GM23338 (cell line): ENCODE results near the gene B3GALNT2. TPM values are rescaled to one million over a fixed set of nuclear protein-coding genes. Genes with fewer than 3 reads are reported as not detected.

Experiments used
- ATAC-seq: fragments of 200-7000 bp; cut with Tn5 transposase; 3 replicates; pipeline ENCODE4 v1.9.1; 2020
- DNase-seq: peaks from one replicate; pipeline ENCODE4 v3.0.0-alpha.2; 2015; ENCODE audit warnings: low spot score
- H2AFZ ChIP-seq: fragments of 200-600 bp; sonication (generic); 2 replicates; pipeline ENCODE4 v1.8.0; 2016; ENCODE audit warnings: antibody characterized with exemption, mild to moderate bottlenecking, moderate library complexity
- H3F3A ChIP-seq: fragments of 200-600 bp; sonication (generic); replicated peaks from 2 replicates; pipeline ENCODE4 v1.8.0; 2017; ENCODE audit warnings: antibody characterized with exemption, mixed run types, low read depth
- H3K27ac ChIP-seq: fragments of 200-600 bp; sonication (generic); 2 replicates; pipeline ENCODE4 v1.6.1; 2016; ENCODE audit warnings: low read depth
- H3K27me3 ChIP-seq: fragments of 200-600 bp; sonication (generic); 2 replicates; pipeline ENCODE4 v1.8.0; 2016; ENCODE audit warnings: mild to moderate bottlenecking, mixed run types, moderate library complexity; ENCODE audit not compliant: insufficient read depth
- H3K36me3 ChIP-seq: fragments of 200-600 bp; sonication (generic); 2 replicates; pipeline ENCODE4 v1.8.0; 2016; ENCODE audit warnings: mild to moderate bottlenecking; ENCODE audit not compliant: insufficient read depth
- H3K4me1 ChIP-seq: fragments of 200-600 bp; sonication (generic); 2 replicates; pipeline ENCODE4 v1.8.0; 2016; ENCODE audit warnings: mild to moderate bottlenecking, moderate library complexity; ENCODE audit not compliant: insufficient read depth
- H3K4me2 ChIP-seq: fragments of 200-600 bp; sonication (generic); 2 replicates; pipeline ENCODE4 v1.7.1; 2017; ENCODE audit warnings: mixed run types
- H3K4me3 ChIP-seq: fragments of 200-600 bp; sonication (generic); 2 replicates; pipeline ENCODE4 v1.6.1; 2016; ENCODE audit warnings: mixed run types
- H3K79me2 ChIP-seq: fragments of 200-600 bp; sonication (generic); replicated peaks from 2 replicates; pipeline ENCODE4 v1.8.0; 2017; ENCODE audit warnings: mild to moderate bottlenecking; ENCODE audit not compliant: insufficient read depth
- H3K9me2 ChIP-seq: fragments of 200-600 bp; sonication (generic); 2 replicates; pipeline ENCODE4 v1.8.0; 2017; ENCODE audit not compliant: insufficient read depth
- H4K20me1 ChIP-seq: fragments of 200-600 bp; sonication (generic); replicated peaks from 2 replicates; pipeline ENCODE4 v1.8.0; 2017; ENCODE audit warnings: mild to moderate bottlenecking; ENCODE audit not compliant: insufficient read depth
- H3K27ac Mint-ChIP-seq: 2 replicates; pipeline ENCODE4 v1.8.0; 2020; ENCODE audit warnings: inconsistent platforms, mild to moderate bottlenecking, moderate library complexity, mixed read lengths
- H3K27me3 Mint-ChIP-seq: 3 replicates; pipeline ENCODE4 v1.8.0; 2022; ENCODE audit warnings: low read depth, mild to moderate bottlenecking, moderate library complexity, mixed read lengths, inconsistent platforms; ENCODE audit not compliant: insufficient read depth, poor library complexity
- H3K36me3 Mint-ChIP-seq: 3 replicates; pipeline ENCODE4 v1.8.0; 2021; ENCODE audit warnings: low read depth, mild to moderate bottlenecking, inconsistent platforms, moderate library complexity, mixed read lengths
- H3K4me1 Mint-ChIP-seq: 3 replicates; pipeline ENCODE4 v1.8.0; 2020; ENCODE audit warnings: mild to moderate bottlenecking, inconsistent platforms, mixed read lengths
- H3K4me3 Mint-ChIP-seq: 3 replicates; pipeline ENCODE4 v1.8.0; 2021; ENCODE audit warnings: moderate library complexity, mild to moderate bottlenecking, inconsistent platforms, mixed read lengths
- H3K9me3 Mint-ChIP-seq: 3 replicates; pipeline ENCODE4 v1.8.0; 2020; ENCODE audit warnings: moderate library complexity, mild to moderate bottlenecking, inconsistent platforms, mixed read lengths
- CREB1 ChIP-seq: fragments of 250-450 bp; sonication (Bioruptor Pico); IDR thresholded peaks from 2 replicates; pipeline ENCODE4 v1.5.0; 2020; ENCODE audit warnings: low read depth, mild to moderate bottlenecking, moderate library complexity
- JUNB ChIP-seq: IDR thresholded peaks from one replicate; pipeline ENCODE4 v1.6.1; 2016; ENCODE audit warnings: antibody characterized with exemption; ENCODE audit not compliant: unreplicated experiment
- NANOG ChIP-seq: IDR thresholded peaks from 2 replicates; pipeline ENCODE4 v1.6.1; 2016; ENCODE audit warnings: antibody characterized with exemption, borderline replicate concordance
- POLR2AphosphoS5 ChIP-seq: IDR thresholded peaks from 2 replicates; pipeline ENCODE4 v1.6.1; 2016; ENCODE audit warnings: antibody characterized with exemption, low read depth
- STAT1 ChIP-seq: IDR thresholded peaks from one replicate; pipeline ENCODE4 v1.6.1; 2016; ENCODE audit warnings: antibody characterized with exemption; ENCODE audit not compliant: unreplicated experiment
- ZNF114 ChIP-seq: fragments of 250-450 bp; sonication (Bioruptor Pico); IDR thresholded peaks from 2 replicates; pipeline ENCODE4 v1.5.0; 2020; ENCODE audit warnings: mild to moderate bottlenecking, moderate library complexity
- ZNF331 ChIP-seq: fragments of 250-450 bp; sonication (Bioruptor Pico); IDR thresholded peaks from 2 replicates; pipeline ENCODE4 v1.5.0; 2020; ENCODE audit warnings: low read depth, mild to moderate bottlenecking, moderate library complexity
- polyA plus RNA-seq: library from polyadenylated mRNA; unstranded; fragments of >200 nt; fragmentation: Nextera tagmentation; extraction: Ambion mirVana; gene quantifications from 2 replicates; pipeline ENCODE4 v1.2.1, GENCODE V29; 2016
- total RNA-seq: library from RNA; depleted of rRNA; stranded (reverse); fragments of >200 nt; shearing (Covaris generic); gene quantifications from 2 replicates; pipeline ENCODE4 v1.2.3, GENCODE V29; 2014
- TF ChIP-seq, protein P1 (sequence below): IDR thresholded peaks from 2 replicates; pipeline ENCODE4 v1.6.1; 2016; ENCODE audit warnings: antibody characterized with exemption
- TF ChIP-seq, protein P2 (sequence below), 2 experiments: fragments of 200-600 bp in 1 of 2; sonication (generic) in 1 of 2; conservative IDR thresholded peaks; 2 replicates each; pipeline versions ENCODE4 v1.5.1 to v1.6.1; 2016 to 2017; ENCODE audit warnings: antibody characterized with exemption in 2 of 2, low read depth in 2 of 2, mild to moderate bottlenecking in 2 of 2, moderate library complexity in 1 of 2
- TF ChIP-seq, protein P3 (sequence below): IDR thresholded peaks from one replicate; pipeline ENCODE4 v1.6.1; 2018; ENCODE audit warnings: antibody characterized with exemption; ENCODE audit not compliant: unreplicated experiment
- TF ChIP-seq, protein P4 (sequence below): fragments of 250-450 bp; sonication (Bioruptor Pico); IDR thresholded peaks from 2 replicates; pipeline ENCODE4 v1.5.0; 2020; ENCODE audit warnings: mild to moderate bottlenecking, moderate library complexity

The B3GALNT2 gene
- total and polyA plus RNA-seq, 2 experiments from 2014 or later: 14.4 to 48.8 TPM

DNA sequence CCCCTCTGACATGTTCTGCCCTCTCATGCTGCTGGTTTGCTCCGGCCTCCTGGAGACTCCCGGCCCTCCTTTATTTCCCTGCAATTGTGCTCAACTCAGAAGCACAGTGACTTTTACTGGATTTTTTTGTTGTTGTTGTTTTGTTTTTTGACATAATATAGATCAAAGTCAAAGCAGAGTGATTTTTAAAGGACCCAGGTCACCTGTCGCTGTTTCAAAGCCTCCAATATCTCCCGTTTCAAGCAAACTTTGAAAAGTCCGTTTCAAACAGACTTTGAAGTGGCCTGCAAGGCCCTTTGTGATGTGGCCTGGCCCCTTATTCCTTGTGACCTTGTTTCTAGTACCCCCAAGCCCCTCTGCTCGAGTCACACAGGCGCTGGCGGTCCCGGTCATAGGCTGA is 78.9 kb downstream of the B3GALNT2 start:
- ATAC-seq (no peak), DNase-seq (no peak)
- no peaks in the 10 kb centered on the region for H3F3A ChIP-seq
- no peak overlapping the region for H3K4me2 ChIP-seq
- no peaks in the 10 kb centered on the region for H3K36me3 ChIP-seq
- H3K9me3 Mint-ChIP-seq: no peaks in the 10 kb centered on the region
- H3K9me2 ChIP-seq: no peaks in the 10 kb centered on the region
- no peak overlapping the region for H3K4me3 Mint-ChIP-seq
- peaks cover 5% of the 10 kb centered on the region; the same call in 1 of the 2 replicates for H3K4me1 ChIP-seq
- H3K79me2 ChIP-seq: peaks cover 23% of the 10 kb centered on the region
- TF ChIP-seq CREB1 (CRISPR knock-in tag) (no peak), STAT1 (no peak), ZNF114 (CRISPR knock-in tag) (no peak), JUNB (no peak), ZNF331 (CRISPR knock-in tag) (no peak), POLR2AphosphoS5 (no peak), NANOG (no peak)
- TF ChIP-seq, protein P1, sequence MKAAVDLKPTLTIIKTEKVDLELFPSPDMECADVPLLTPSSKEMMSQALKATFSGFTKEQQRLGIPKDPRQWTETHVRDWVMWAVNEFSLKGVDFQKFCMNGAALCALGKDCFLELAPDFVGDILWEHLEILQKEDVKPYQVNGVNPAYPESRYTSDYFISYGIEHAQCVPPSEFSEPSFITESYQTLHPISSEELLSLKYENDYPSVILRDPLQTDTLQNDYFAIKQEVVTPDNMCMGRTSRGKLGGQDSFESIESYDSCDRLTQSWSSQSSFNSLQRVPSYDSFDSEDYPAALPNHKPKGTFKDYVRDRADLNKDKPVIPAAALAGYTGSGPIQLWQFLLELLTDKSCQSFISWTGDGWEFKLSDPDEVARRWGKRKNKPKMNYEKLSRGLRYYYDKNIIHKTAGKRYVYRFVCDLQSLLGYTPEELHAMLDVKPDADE: no peak
- TF ChIP-seq, protein P2, sequence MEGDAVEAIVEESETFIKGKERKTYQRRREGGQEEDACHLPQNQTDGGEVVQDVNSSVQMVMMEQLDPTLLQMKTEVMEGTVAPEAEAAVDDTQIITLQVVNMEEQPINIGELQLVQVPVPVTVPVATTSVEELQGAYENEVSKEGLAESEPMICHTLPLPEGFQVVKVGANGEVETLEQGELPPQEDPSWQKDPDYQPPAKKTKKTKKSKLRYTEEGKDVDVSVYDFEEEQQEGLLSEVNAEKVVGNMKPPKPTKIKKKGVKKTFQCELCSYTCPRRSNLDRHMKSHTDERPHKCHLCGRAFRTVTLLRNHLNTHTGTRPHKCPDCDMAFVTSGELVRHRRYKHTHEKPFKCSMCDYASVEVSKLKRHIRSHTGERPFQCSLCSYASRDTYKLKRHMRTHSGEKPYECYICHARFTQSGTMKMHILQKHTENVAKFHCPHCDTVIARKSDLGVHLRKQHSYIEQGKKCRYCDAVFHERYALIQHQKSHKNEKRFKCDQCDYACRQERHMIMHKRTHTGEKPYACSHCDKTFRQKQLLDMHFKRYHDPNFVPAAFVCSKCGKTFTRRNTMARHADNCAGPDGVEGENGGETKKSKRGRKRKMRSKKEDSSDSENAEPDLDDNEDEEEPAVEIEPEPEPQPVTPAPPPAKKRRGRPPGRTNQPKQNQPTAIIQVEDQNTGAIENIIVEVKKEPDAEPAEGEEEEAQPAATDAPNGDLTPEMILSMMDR (conservative IDR thresholded peaks at IDR 0.05; ENCODE audit: low read depth in 2 of 2): no peak
- TF ChIP-seq, protein P3, sequence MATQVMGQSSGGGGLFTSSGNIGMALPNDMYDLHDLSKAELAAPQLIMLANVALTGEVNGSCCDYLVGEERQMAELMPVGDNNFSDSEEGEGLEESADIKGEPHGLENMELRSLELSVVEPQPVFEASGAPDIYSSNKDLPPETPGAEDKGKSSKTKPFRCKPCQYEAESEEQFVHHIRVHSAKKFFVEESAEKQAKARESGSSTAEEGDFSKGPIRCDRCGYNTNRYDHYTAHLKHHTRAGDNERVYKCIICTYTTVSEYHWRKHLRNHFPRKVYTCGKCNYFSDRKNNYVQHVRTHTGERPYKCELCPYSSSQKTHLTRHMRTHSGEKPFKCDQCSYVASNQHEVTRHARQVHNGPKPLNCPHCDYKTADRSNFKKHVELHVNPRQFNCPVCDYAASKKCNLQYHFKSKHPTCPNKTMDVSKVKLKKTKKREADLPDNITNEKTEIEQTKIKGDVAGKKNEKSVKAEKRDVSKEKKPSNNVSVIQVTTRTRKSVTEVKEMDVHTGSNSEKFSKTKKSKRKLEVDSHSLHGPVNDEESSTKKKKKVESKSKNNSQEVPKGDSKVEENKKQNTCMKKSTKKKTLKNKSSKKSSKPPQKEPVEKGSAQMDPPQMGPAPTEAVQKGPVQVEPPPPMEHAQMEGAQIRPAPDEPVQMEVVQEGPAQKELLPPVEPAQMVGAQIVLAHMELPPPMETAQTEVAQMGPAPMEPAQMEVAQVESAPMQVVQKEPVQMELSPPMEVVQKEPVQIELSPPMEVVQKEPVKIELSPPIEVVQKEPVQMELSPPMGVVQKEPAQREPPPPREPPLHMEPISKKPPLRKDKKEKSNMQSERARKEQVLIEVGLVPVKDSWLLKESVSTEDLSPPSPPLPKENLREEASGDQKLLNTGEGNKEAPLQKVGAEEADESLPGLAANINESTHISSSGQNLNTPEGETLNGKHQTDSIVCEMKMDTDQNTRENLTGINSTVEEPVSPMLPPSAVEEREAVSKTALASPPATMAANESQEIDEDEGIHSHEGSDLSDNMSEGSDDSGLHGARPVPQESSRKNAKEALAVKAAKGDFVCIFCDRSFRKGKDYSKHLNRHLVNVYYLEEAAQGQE: no peak
- TF ChIP-seq, protein P4, sequence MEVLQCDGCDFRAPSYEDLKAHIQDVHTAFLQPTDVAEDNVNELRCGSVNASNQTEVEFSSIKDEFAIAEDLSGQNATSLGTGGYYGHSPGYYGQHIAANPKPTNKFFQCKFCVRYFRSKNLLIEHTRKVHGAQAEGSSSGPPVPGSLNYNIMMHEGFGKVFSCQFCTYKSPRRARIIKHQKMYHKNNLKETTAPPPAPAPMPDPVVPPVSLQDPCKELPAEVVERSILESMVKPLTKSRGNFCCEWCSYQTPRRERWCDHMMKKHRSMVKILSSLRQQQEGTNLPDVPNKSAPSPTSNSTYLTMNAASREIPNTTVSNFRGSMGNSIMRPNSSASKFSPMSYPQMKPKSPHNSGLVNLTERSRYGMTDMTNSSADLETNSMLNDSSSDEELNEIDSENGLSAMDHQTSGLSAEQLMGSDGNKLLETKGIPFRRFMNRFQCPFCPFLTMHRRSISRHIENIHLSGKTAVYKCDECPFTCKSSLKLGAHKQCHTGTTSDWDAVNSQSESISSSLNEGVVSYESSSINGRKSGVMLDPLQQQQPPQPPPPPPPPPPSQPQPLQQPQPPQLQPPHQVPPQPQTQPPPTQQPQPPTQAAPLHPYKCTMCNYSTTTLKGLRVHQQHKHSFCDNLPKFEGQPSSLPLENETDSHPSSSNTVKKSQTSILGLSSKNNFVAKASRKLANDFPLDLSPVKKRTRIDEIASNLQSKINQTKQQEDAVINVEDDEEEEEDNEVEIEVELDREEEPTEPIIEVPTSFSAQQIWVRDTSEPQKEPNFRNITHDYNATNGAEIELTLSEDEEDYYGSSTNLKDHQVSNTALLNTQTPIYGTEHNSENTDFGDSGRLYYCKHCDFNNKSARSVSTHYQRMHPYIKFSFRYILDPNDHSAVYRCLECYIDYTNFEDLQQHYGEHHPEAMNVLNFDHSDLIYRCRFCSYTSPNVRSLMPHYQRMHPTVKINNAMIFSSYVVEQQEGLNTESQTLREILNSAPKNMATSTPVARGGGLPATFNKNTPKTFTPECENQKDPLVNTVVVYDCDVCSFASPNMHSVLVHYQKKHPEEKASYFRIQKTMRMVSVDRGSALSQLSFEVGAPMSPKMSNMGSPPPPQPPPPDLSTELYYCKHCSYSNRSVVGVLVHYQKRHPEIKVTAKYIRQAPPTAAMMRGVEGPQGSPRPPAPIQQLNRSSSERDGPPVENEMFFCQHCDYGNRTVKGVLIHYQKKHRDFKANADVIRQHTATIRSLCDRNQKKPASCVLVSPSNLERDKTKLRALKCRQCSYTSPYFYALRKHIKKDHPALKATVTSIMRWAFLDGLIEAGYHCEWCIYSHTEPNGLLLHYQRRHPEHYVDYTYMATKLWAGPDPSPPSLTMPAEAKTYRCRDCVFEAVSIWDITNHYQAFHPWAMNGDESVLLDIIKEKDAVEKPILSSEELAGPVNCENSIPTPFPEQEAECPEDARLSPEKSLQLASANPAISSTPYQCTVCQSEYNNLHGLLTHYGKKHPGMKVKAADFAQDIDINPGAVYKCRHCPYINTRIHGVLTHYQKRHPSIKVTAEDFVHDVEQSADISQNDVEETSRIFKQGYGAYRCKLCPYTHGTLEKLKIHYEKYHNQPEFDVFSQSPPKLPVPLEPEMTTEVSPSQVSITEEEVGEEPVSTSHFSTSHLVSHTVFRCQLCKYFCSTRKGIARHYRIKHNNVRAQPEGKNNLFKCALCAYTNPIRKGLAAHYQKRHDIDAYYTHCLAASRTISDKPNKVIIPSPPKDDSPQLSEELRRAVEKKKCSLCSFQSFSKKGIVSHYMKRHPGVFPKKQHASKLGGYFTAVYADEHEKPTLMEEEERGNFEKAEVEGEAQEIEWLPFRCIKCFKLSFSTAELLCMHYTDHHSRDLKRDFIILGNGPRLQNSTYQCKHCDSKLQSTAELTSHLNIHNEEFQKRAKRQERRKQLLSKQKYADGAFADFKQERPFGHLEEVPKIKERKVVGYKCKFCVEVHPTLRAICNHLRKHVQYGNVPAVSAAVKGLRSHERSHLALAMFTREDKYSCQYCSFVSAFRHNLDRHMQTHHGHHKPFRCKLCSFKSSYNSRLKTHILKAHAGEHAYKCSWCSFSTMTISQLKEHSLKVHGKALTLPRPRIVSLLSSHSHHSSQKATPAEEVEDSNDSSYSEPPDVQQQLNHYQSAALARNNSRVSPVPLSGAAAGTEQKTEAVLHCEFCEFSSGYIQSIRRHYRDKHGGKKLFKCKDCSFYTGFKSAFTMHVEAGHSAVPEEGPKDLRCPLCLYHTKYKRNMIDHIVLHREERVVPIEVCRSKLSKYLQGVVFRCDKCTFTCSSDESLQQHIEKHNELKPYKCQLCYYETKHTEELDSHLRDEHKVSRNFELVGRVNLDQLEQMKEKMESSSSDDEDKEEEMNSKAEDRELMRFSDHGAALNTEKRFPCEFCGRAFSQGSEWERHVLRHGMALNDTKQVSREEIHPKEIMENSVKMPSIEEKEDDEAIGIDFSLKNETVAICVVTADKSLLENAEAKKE (CRISPR knock-in tag): no peak
- peaks cover 13% of the 10 kb centered on the region for H3K4me1 Mint-ChIP-seq
- no peak overlapping the region for H3K4me3 ChIP-seq
- no peaks in the 10 kb centered on the region for H3K27me3 ChIP-seq
- no peaks in the 10 kb centered on the region; the same call in 2 of the 3 replicates for H3K36me3 Mint-ChIP-seq
- no peak overlapping the region for H3K27ac ChIP-seq
- H3K27me3 Mint-ChIP-seq: peaks cover 2% of the 10 kb centered on the region
- H3K27ac Mint-ChIP-seq: no peak overlapping the region
- H4K20me1 ChIP-seq: no peaks in the 10 kb centered on the region
- H2AFZ ChIP-seq: no peak overlapping the region
